Measurements from ENCODE around the gene EFNA5. TPM values are rescaled to one million over a fixed set of nuclear protein-coding genes. Genes with fewer than 3 reads are reported as not detected.

Gene EFNA5
- total RNA-seq, 2 donors from 2014 or later = 6.0 to 13.5 TPM

GRCh38 chr5:107505763-107506534 is 164.8 kb downstream of the EFNA5 start:
- no peaks in the 10 kb centered on the region for H3K4me1 ChIP-seq (ENCODE audit: control insufficient read depth in 1 of 2, low read depth in 2 of 2)
- DNase-seq (ENCODE audit: low spot score) (no peak), ATAC-seq (ENCODE audit: insufficient number of reproducible peaks, low FRiP score, low read depth) (no peak)
- H3K4me3 ChIP-seq = no peak overlapping the region
- no peaks in the 10 kb centered on the region for H3K27me3 ChIP-seq (replicated peaks; ENCODE audit: insufficient read depth)
- no peak for TF ChIP-seq CTCF (IDR thresholded peaks at IDR 0.05)
- H3K9me3 ChIP-seq = no peaks in the 10 kb centered on the region
- no peaks in the 10 kb centered on the region for H3K36me3 ChIP-seq
- no peak overlapping the region for H3K27ac ChIP-seq

- Histone ChIP-seq H3K36me3 (no peaks in the 10 kb centered on the region), H3K27me3 (replicated peaks; ENCODE audit: insufficient read depth) (no peaks in the 10 kb centered on the region), H3K27ac (no peak overlapping the region), H3K4me3 (no peak overlapping the region), H3K9me3 (no peaks in the 10 kb centered on the region), H3K4me1 (ENCODE audit: control insufficient read depth in 1 of 2, low read depth in 2 of 2) (peaks cover 0 to 9% of the 10 kb centered on the region in 2 donors)
- ATAC-seq (ENCODE audit: insufficient number of reproducible peaks, low FRiP score, low read depth) (no peak), DNase-seq (ENCODE audit: low spot score) (no peak)
- no peak for TF ChIP-seq CTCF (IDR thresholded peaks at IDR 0.05)
These were observed 166.3 kb downstream of the EFNA5 start for GRCh38 chr5:107504424-107504823.

GRCh38 chr5:107502676-107503060 is 168.1 kb downstream of the EFNA5 start:
- H3K27ac ChIP-seq = no peak overlapping the region
- no peaks in the 10 kb centered on the region for H3K27me3 ChIP-seq (replicated peaks; ENCODE audit: insufficient read depth)
- TF ChIP-seq CTCF (IDR thresholded peaks at IDR 0.05) = no peak
- ATAC-seq (ENCODE audit: insufficient number of reproducible peaks, low FRiP score, low read depth) (no peak), DNase-seq (ENCODE audit: low spot score) (no peak)
- peaks cover 0 to 15% of the 10 kb centered on the region in 2 donors for H3K4me1 ChIP-seq (ENCODE audit: control insufficient read depth in 1 of 2, low read depth in 2 of 2)
- H3K9me3 ChIP-seq = no peaks in the 10 kb centered on the region
- no peak overlapping the region for H3K4me3 ChIP-seq
- H3K36me3 ChIP-seq = no peaks in the 10 kb centered on the region

GRCh38 chr5:107501965-107502675 is 168.6 kb downstream of the EFNA5 start:
- Histone ChIP-seq H3K9me3 (no peaks in the 10 kb centered on the region), H3K27me3 (replicated peaks; ENCODE audit: insufficient read depth) (no peaks in the 10 kb centered on the region), H3K27ac (no peak overlapping the region), H3K36me3 (no peaks in the 10 kb centered on the region), H3K4me1 (ENCODE audit: control insufficient read depth in 1 of 2, low read depth in 2 of 2) (peaks cover 0 to 15% of the 10 kb centered on the region in 2 donors), H3K4me3 (no peak overlapping the region)
- no peak for TF ChIP-seq CTCF (IDR thresholded peaks at IDR 0.05)
- DNase-seq (ENCODE audit: low spot score) (no peak), ATAC-seq (ENCODE audit: insufficient number of reproducible peaks, low FRiP score, low read depth) (no peak)

GRCh38 chr5:107500840-107501239 is 169.9 kb downstream of the EFNA5 start:
- Histone ChIP-seq H3K9me3 (no peaks in the 10 kb centered on the region), H3K4me1 (ENCODE audit: control insufficient read depth in 1 of 2, low read depth in 2 of 2) (peaks cover 0 to 15% of the 10 kb centered on the region in 2 donors), H3K27me3 (replicated peaks; ENCODE audit: insufficient read depth) (no peaks in the 10 kb centered on the region), H3K36me3 (no peaks in the 10 kb centered on the region), H3K27ac (no peak overlapping the region), H3K4me3 (no peak overlapping the region)
- ATAC-seq (ENCODE audit: insufficient number of reproducible peaks, low FRiP score, low read depth) = no peak
- no peak for TF ChIP-seq CTCF (IDR thresholded peaks at IDR 0.05)
- DNase-seq (ENCODE audit: low spot score) = no peak
